K562 (cell line): Measurements from ENCODE around the gene MAP2K4. TPM values are rescaled to one million over a fixed set of nuclear protein-coding genes. Genes with fewer than 3 reads are reported as not detected.
A peak's percentile ranks its signal among the peaks of the same experiment; 100 is the strongest.

Experiments used
- CHD2 ChIP-seq: IDR thresholded peaks from 2 replicates; pipeline ENCODE4 v1.6.1; 2011; ENCODE audit warnings: low read depth, low read length
- E2F3 ChIP-seq: fragments of 250-450 bp; sonication (Bioruptor Pico); IDR thresholded peaks from 2 replicates; pipeline ENCODE4 v1.4.0; 2020; ENCODE audit warnings: mild to moderate bottlenecking
- FOXM1 ChIP-seq, 2 experiments: fragments of 450-650 bp in 1 of 2; sonication (generic) in 1 of 2; formaldehyde crosslinking in 1 of 2; IDR thresholded peaks; 2 replicates each; pipeline versions ENCODE4 v1.6.1 to v1.9.0; 2017 to 2022; ENCODE audit warnings: low read depth in 2 of 2, mild to moderate bottlenecking in 2 of 2, missing genetic modification reagents in 1 of 2, moderate library complexity in 1 of 2
- GABPB1 ChIP-seq: sonication (generic); formaldehyde crosslinking; IDR thresholded peaks from 2 replicates; pipeline ENCODE4 v1.8.0; 2022; ENCODE audit warnings: mild to moderate bottlenecking, missing genetic modification reagents
- JUND ChIP-seq, 2 experiments: IDR thresholded peaks; 2 replicates in 1 of 2; 3 replicates in 1 of 2; pipeline ENCODE4 v1.6.1; 2011; ENCODE audit warnings: borderline replicate concordance in 2 of 2, low read depth in 2 of 2, low read length in 2 of 2, improper control_type of control experiment in 1 of 2, missing biosample characterization in 1 of 2, missing genetic modification characterization in 1 of 2, missing genetic modification reagents in 1 of 2
- L3MBTL2 ChIP-seq: fragments of 450-650 bp; IDR thresholded peaks from 2 replicates; pipeline ENCODE4 v1.6.1; 2016; ENCODE audit warnings: mild to moderate bottlenecking, moderate library complexity
- MAZ ChIP-seq, 2 experiments: fragments of 450-650 bp in 1 of 2; sonication (generic) in 1 of 2; formaldehyde crosslinking; IDR thresholded peaks in 1 of 2; conservative IDR thresholded peaks in 1 of 2; 2 replicates each; pipeline versions ENCODE4 v1.4.0 to v1.5.0; 2020; ENCODE audit warnings: mild to moderate bottlenecking in 1 of 2, missing genetic modification reagents in 1 of 2
- MED1 ChIP-seq: sonication (generic); formaldehyde crosslinking; IDR thresholded peaks from 2 replicates; pipeline ENCODE4 v1.8.1; 2023; ENCODE audit warnings: missing genetic modification reagents, borderline replicate concordance
- MYC ChIP-seq, 2 experiments: fragments of 250-450 bp in 1 of 2; sonication (Bioruptor Pico) in 1 of 2; IDR thresholded peaks; 2 replicates each; pipeline versions ENCODE4 v1.5.1 to v1.6.1; 2012 to 2021; ENCODE audit warnings: low read depth in 2 of 2, borderline replicate concordance in 1 of 2, improper control_type of control experiment in 1 of 2, low read length in 1 of 2, mild to moderate bottlenecking in 1 of 2, moderate library complexity in 1 of 2
- NCOR1 ChIP-seq: fragments of 450-650 bp; IDR thresholded peaks from 2 replicates; pipeline ENCODE4 v1.6.1; 2016; ENCODE audit warnings: mild to moderate bottlenecking, moderate library complexity
- NR2F6 ChIP-seq: fragments of 450-650 bp; formaldehyde crosslinking; IDR thresholded peaks from 2 replicates; pipeline ENCODE4 v1.4.0; 2020; ENCODE audit warnings: mild to moderate bottlenecking
- OTX1 ChIP-seq: fragments of 450-650 bp; formaldehyde crosslinking; IDR thresholded peaks from 2 replicates; pipeline ENCODE4 v1.4.0; 2022; ENCODE audit warnings: mild to moderate bottlenecking
- TEAD2 ChIP-seq: fragments of 450-650 bp; IDR thresholded peaks from 2 replicates; pipeline ENCODE4 v1.6.1; 2016; ENCODE audit warnings: missing genetic modification characterization, control low read depth, missing compliant biosample characterization
- THRAP3 ChIP-seq: fragments of 450-650 bp; IDR thresholded peaks from 2 replicates; pipeline ENCODE4 v1.6.1; 2016; ENCODE audit warnings: mild to moderate bottlenecking, inconsistent platforms, borderline replicate concordance
- U2AF1 ChIP-seq: fragments of 200-400 bp; formaldehyde crosslinking; optimal IDR thresholded peaks from 2 replicates; pipeline ENCODE3; 2017; ENCODE audit warnings: mild to moderate bottlenecking, low read depth, low read length, moderate library complexity
- ZNF316 ChIP-seq: fragments of 450-650 bp; IDR thresholded peaks from 2 replicates; pipeline ENCODE4 v1.6.1; 2016
- ZNF586 ChIP-seq: fragments of 450-650 bp; formaldehyde crosslinking; conservative IDR thresholded peaks from 2 replicates; pipeline ENCODE4 v1.4.0; 2020; ENCODE audit warnings: mild to moderate bottlenecking, moderate library complexity
- polyA plus RNA-seq, 8 experiments: library from polyadenylated mRNA; depleted of rRNA in 4 of 8; stranded (reverse) in 5 of 8; unstranded in 3 of 8; fragments of >200 nt; fragmentation: Nextera tagmentation in 2 of 8; fragmentation: Illumina TruSeq in 1 of 8; extraction: Ambion mirVana in 2 of 8; extraction: Trizol in 1 of 8; gene quantifications; 2 replicates each; pipeline versions ENCODE4 v1.2.1 to v1.2.3, GENCODE V29; 2011 to 2014; ENCODE audit warnings: inconsistent platforms in 1 of 8, missing spikeins in 1 of 8
- total RNA-seq, 7 experiments: library from RNA; depleted of rRNA in 6 of 7; stranded (reverse); fragments of >200 nt in 6 of 7; fragmentation: Illumina TruSeq in 2 of 7; extraction: Trizol in 2 of 7; gene quantifications; 2 replicates each; pipeline versions ENCODE4 v1.2.1 to v1.2.3, GENCODE V29; 2011 to 2021; ENCODE audit warnings: low replicate concordance in 1 of 7
- TF ChIP-seq, protein P1 (sequence below): fragments of 200-800 bp; sonication (Bioruptor generic); IDR thresholded peaks from 2 replicates; pipeline ENCODE4 v1.6.1; 2016; ENCODE audit warnings: missing genetic modification characterization, missing compliant biosample characterization
- TF ChIP-seq, protein P2 (sequence below): IDR thresholded peaks from 2 replicates; pipeline ENCODE4 v1.6.1; 2016; ENCODE audit warnings: missing genetic modification characterization, missing compliant biosample characterization
- TF ChIP-seq, protein P3 (sequence below): IDR thresholded peaks from 2 replicates; pipeline ENCODE4 v1.6.1; 2011; ENCODE audit not compliant: insufficient read length; ENCODE audit errors: extremely low read depth

The MAP2K4 gene
- total and polyA plus RNA-seq, 9 of the 15 experiments (the other 6 are each of a cell fraction or from before 2014, with no cell fraction given) = 3.0 to 15.9 (median 10.8) TPM

DNA sequence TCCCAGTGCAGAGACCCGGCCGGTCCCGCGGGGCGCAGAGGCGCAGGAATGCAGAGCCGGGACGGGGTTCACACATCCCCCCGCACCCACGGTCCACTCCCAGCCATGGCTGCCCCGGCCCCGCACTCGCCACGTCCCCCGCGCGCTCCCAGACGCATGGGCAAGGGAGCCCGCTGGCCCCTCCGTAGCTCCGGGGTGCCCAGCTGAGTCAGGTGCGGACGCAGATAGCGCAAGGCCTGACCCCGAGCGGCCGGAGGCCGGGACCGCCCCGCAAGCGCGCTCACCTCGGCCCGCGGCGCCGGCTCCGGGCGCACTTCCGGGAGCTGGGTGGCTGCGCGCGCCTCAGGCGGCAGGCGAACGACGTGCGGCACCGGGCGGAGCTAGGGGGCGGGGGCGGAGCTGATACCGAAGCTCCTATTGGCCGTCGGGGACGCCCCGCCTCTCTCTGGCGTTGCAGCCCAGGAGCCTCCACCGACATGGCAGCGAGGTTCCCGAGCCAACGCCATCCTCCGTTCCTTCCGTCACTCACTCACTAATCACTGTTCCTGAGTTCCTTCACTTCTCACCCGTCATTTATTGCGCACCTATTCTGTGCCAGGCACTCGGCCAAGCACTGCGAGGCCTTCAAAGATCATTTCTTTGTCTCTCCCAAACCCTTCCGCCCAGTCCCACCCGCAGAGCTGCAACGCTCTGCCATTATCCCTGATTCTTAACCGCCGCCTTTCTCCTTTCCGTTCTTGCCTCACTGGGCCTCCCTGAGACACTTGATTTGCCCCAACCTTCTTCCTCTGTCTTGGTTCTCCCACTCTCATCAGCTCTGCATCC, 23.3 kb upstream of the MAP2K4 start, which contains the start of gene ZNF18 (continued):
- TF ChIP-seq, protein P1, sequence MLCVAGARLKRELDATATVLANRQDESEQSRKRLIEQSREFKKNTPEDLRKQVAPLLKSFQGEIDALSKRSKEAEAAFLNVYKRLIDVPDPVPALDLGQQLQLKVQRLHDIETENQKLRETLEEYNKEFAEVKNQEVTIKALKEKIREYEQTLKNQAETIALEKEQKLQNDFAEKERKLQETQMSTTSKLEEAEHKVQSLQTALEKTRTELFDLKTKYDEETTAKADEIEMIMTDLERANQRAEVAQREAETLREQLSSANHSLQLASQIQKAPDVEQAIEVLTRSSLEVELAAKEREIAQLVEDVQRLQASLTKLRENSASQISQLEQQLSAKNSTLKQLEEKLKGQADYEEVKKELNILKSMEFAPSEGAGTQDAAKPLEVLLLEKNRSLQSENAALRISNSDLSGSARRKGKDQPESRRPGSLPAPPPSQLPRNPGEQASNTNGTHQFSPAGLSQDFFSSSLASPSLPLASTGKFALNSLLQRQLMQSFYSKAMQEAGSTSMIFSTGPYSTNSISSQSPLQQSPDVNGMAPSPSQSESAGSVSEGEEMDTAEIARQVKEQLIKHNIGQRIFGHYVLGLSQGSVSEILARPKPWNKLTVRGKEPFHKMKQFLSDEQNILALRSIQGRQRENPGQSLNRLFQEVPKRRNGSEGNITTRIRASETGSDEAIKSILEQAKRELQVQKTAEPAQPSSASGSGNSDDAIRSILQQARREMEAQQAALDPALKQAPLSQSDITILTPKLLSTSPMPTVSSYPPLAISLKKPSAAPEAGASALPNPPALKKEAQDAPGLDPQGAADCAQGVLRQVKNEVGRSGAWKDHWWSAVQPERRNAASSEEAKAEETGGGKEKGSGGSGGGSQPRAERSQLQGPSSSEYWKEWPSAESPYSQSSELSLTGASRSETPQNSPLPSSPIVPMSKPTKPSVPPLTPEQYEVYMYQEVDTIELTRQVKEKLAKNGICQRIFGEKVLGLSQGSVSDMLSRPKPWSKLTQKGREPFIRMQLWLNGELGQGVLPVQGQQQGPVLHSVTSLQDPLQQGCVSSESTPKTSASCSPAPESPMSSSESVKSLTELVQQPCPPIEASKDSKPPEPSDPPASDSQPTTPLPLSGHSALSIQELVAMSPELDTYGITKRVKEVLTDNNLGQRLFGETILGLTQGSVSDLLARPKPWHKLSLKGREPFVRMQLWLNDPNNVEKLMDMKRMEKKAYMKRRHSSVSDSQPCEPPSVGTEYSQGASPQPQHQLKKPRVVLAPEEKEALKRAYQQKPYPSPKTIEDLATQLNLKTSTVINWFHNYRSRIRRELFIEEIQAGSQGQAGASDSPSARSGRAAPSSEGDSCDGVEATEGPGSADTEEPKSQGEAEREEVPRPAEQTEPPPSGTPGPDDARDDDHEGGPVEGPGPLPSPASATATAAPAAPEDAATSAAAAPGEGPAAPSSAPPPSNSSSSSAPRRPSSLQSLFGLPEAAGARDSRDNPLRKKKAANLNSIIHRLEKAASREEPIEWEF = no peak
- TF ChIP-seq NCOR1 = no peak
- no peak for TF ChIP-seq JUND (IDR thresholded peaks at IDR 0.05; ENCODE audit: borderline replicate concordance, low read depth, low read length)
- no peak for TF ChIP-seq JUND (tag; IDR thresholded peaks at IDR 0.05; ENCODE audit: borderline replicate concordance, low read depth, low read length)
- no peak for TF ChIP-seq OTX1 (CRISPR knock-in tag)
- TF ChIP-seq NR2F6 = no peak
- TF ChIP-seq CHD2 = no peak
- TF ChIP-seq, protein P2, sequence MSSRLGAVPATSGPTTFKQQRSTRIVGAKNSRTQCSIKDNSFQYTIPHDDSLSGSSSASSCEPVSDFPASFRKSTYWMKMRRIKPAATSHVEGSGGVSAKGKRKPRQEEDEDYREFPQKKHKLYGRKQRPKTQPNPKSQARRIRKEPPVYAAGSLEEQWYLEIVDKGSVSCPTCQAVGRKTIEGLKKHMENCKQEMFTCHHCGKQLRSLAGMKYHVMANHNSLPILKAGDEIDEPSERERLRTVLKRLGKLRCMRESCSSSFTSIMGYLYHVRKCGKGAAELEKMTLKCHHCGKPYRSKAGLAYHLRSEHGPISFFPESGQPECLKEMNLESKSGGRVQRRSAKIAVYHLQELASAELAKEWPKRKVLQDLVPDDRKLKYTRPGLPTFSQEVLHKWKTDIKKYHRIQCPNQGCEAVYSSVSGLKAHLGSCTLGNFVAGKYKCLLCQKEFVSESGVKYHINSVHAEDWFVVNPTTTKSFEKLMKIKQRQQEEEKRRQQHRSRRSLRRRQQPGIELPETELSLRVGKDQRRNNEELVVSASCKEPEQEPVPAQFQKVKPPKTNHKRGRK (tag) = no peak
- TF ChIP-seq FOXM1 (IDR thresholded peaks at IDR 0.05; ENCODE audit: low read depth) = no peak
- TF ChIP-seq FOXM1 (CRISPR knock-in tag; IDR thresholded peaks at IDR 0.05; ENCODE audit: low read depth) = no peak
- TF ChIP-seq U2AF1 = no peak
- no peak for TF ChIP-seq E2F3 (CRISPR knock-in tag)
- TF ChIP-seq MYC (IDR thresholded peaks at IDR 0.05; ENCODE audit: low read depth, low read length) = no peak; the same call in 1 of the 2 replicates
- no peak for TF ChIP-seq MYC (CRISPR knock-in tag; IDR thresholded peaks at IDR 0.05; ENCODE audit: borderline replicate concordance, low read depth)
- TF ChIP-seq MED1 = no peak
- no peak for TF ChIP-seq ZNF316
- TF ChIP-seq THRAP3 = no peak
- peak in 1 of 2 experiments; percentile 50; a peak in 2 of 4 replicates for TF ChIP-seq MAZ (CRISPR knock-in tag; conservative IDR thresholded peaks at IDR 0.05 in 1 of 2, IDR thresholded peaks at IDR 0.05 in 1 of 2)
- no peak for TF ChIP-seq GABPB1 (CRISPR knock-in tag)
- no peak for TF ChIP-seq ZNF586 (CRISPR knock-in tag)
- 0 out of 2 replicates have a peak, but pooled peaks have one; percentile 39 for TF ChIP-seq L3MBTL2
- TF ChIP-seq, protein P3, sequence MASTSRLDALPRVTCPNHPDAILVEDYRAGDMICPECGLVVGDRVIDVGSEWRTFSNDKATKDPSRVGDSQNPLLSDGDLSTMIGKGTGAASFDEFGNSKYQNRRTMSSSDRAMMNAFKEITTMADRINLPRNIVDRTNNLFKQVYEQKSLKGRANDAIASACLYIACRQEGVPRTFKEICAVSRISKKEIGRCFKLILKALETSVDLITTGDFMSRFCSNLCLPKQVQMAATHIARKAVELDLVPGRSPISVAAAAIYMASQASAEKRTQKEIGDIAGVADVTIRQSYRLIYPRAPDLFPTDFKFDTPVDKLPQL = no peak
- TF ChIP-seq TEAD2 (tag) = no peak
